ENCODE results near the gene KLHL13.

- no peak for TF ChIP-seq POLR2A (IDR thresholded peaks at IDR 0.05; ENCODE audit: low read length)
- TF ChIP-seq GATA1 (IDR thresholded peaks at IDR 0.05; ENCODE audit: low read depth, low read length), result no peak
Measured at GRCh38 chrX:118049713-118050112, 66.9 kb downstream of the KLHL13 start.

All from erythroblast (primary cell).